ENCODE results near the gene CD226.

Gene CD226

GRCh38 chr18:69820538-69820937 lies 127.1 kb downstream of the CD226 start:
- H3K4me3 ChIP-seq (ENCODE audit: low read depth, low read length), result no peak overlapping the region
- H3K36me3 ChIP-seq (ENCODE audit: control insufficient read depth, insufficient read depth, low read length), result no peaks in the 10 kb centered on the region
- H3K9me3 ChIP-seq (ENCODE audit: control insufficient read depth, insufficient read depth, low read length), result no peaks in the 10 kb centered on the region
- no peak overlapping the region for H3K9ac ChIP-seq (ENCODE audit: low read depth, low read length)
- H3K27me3 ChIP-seq (ENCODE audit: control insufficient read depth, insufficient read depth, low read length), result no peaks in the 10 kb centered on the region
- no peaks in the 10 kb centered on the region for H3K4me1 ChIP-seq (ENCODE audit: control insufficient read depth, insufficient read depth, low read length)

GRCh38 chr18:69819460-69819859 lies 128.2 kb downstream of the CD226 start:
- no peak overlapping the region for H3K9ac ChIP-seq (ENCODE audit: low read depth, low read length)
- no peaks in the 10 kb centered on the region for H3K36me3 ChIP-seq (ENCODE audit: control insufficient read depth, insufficient read depth, low read length)
- H3K4me1 ChIP-seq (ENCODE audit: control insufficient read depth, insufficient read depth, low read length), result no peaks in the 10 kb centered on the region
- no peaks in the 10 kb centered on the region for H3K27me3 ChIP-seq (ENCODE audit: control insufficient read depth, insufficient read depth, low read length)
- H3K9me3 ChIP-seq (ENCODE audit: control insufficient read depth, insufficient read depth, low read length), result no peaks in the 10 kb centered on the region
- no peak overlapping the region for H3K4me3 ChIP-seq (ENCODE audit: low read depth, low read length)

- H3K36me3 ChIP-seq (ENCODE audit: control insufficient read depth, insufficient read depth, low read length), result no peaks in the 10 kb centered on the region
- no peak overlapping the region for H3K9ac ChIP-seq (ENCODE audit: low read depth, low read length)
- H3K27me3 ChIP-seq (ENCODE audit: control insufficient read depth, insufficient read depth, low read length), result no peaks in the 10 kb centered on the region
- no peaks in the 10 kb centered on the region for H3K4me1 ChIP-seq (ENCODE audit: control insufficient read depth, insufficient read depth, low read length)
- H3K9me3 ChIP-seq (ENCODE audit: control insufficient read depth, insufficient read depth, low read length), result no peaks in the 10 kb centered on the region
- H3K4me3 ChIP-seq (ENCODE audit: low read depth, low read length), result no peak overlapping the region
Measured at GRCh38 chr18:69817335-69817940, 130.2 kb downstream of the CD226 start.

GRCh38 chr18:69814861-69815385 lies 132.8 kb downstream of the CD226 start:
- Histone ChIP-seq H3K9ac (ENCODE audit: low read depth, low read length) (no peak overlapping the region), H3K36me3 (ENCODE audit: control insufficient read depth, insufficient read depth, low read length) (no peaks in the 10 kb centered on the region), H3K9me3 (ENCODE audit: control insufficient read depth, insufficient read depth, low read length) (no peaks in the 10 kb centered on the region), H3K27me3 (ENCODE audit: control insufficient read depth, insufficient read depth, low read length) (no peaks in the 10 kb centered on the region), H3K4me1 (ENCODE audit: control insufficient read depth, insufficient read depth, low read length) (no peaks in the 10 kb centered on the region), H3K4me3 (ENCODE audit: low read depth, low read length) (no peak overlapping the region)

- no peaks in the 10 kb centered on the region for H3K36me3 ChIP-seq (ENCODE audit: control insufficient read depth, insufficient read depth, low read length)
- H3K4me3 ChIP-seq (ENCODE audit: low read depth, low read length), result no peak overlapping the region
- no peaks in the 10 kb centered on the region for H3K27me3 ChIP-seq (ENCODE audit: control insufficient read depth, insufficient read depth, low read length)
- no peak overlapping the region for H3K9ac ChIP-seq (ENCODE audit: low read depth, low read length)
- H3K9me3 ChIP-seq (ENCODE audit: control insufficient read depth, insufficient read depth, low read length), result no peaks in the 10 kb centered on the region
- H3K4me1 ChIP-seq (ENCODE audit: control insufficient read depth, insufficient read depth, low read length), result no peaks in the 10 kb centered on the region
Measured at GRCh38 chr18:69813559-69813958, 134.1 kb downstream of the CD226 start.

- Histone ChIP-seq H3K4me3 (ENCODE audit: low read depth, low read length) (no peak overlapping the region), H3K27me3 (ENCODE audit: control insufficient read depth, insufficient read depth, low read length) (no peaks in the 10 kb centered on the region), H3K4me1 (ENCODE audit: control insufficient read depth, insufficient read depth, low read length) (no peaks in the 10 kb centered on the region)
Measured at GRCh38 chr18:69808399-69808798, 139.3 kb downstream of the CD226 start.

GRCh38 chr18:69804776-69805501 lies 142.7 kb downstream of the CD226 start:
- Histone ChIP-seq H3K4me1 (ENCODE audit: control insufficient read depth, insufficient read depth, low read length) (no peaks in the 10 kb centered on the region), H3K27me3 (ENCODE audit: control insufficient read depth, insufficient read depth, low read length) (no peaks in the 10 kb centered on the region), H3K9ac (ENCODE audit: low read depth, low read length) (no peak overlapping the region), H3K36me3 (ENCODE audit: control insufficient read depth, insufficient read depth, low read length) (no peaks in the 10 kb centered on the region), H3K4me3 (ENCODE audit: low read depth, low read length) (no peak overlapping the region), H3K9me3 (ENCODE audit: control insufficient read depth, insufficient read depth, low read length) (no peaks in the 10 kb centered on the region)

More at GRCh38 chr18:69808399-69808798, 139.3 kb downstream of the CD226 start:
- Histone ChIP-seq H3K9me3 (ENCODE audit: control insufficient read depth, insufficient read depth, low read length) (no peaks in the 10 kb centered on the region), H3K9ac (ENCODE audit: low read depth, low read length) (no peak overlapping the region), H3K36me3 (ENCODE audit: control insufficient read depth, insufficient read depth, low read length) (no peaks in the 10 kb centered on the region)

All from iPS-15b (cell line).